Rectal smooth muscle tissue (tissue), 1 donor: ENCODE data around the gene CYP2S1.

Experiments used
- H3K27ac ChIP-seq: one replicate; pipeline ENCODE4 v1.7.0; 2013; ENCODE audit warnings: low read depth, low read length, inconsistent platforms
- H3K27me3 ChIP-seq: one replicate; pipeline ENCODE4 v1.7.0; 2013; ENCODE audit warnings: low read length; ENCODE audit not compliant: control insufficient read depth, insufficient read depth
- H3K36me3 ChIP-seq: one replicate; pipeline ENCODE4 v1.7.0; 2013; ENCODE audit warnings: low read length; ENCODE audit not compliant: control insufficient read depth, insufficient read depth
- H3K4me1 ChIP-seq: one replicate; pipeline ENCODE4 v1.7.0; 2013; ENCODE audit warnings: low read length; ENCODE audit not compliant: control insufficient read depth, insufficient read depth
- H3K4me3 ChIP-seq: one replicate; pipeline ENCODE4 v1.7.0; 2013; ENCODE audit warnings: low read length
- H3K9ac ChIP-seq: one replicate; pipeline ENCODE4 v1.7.0; 2013; ENCODE audit warnings: low read length

Gene CYP2S1

DNA sequence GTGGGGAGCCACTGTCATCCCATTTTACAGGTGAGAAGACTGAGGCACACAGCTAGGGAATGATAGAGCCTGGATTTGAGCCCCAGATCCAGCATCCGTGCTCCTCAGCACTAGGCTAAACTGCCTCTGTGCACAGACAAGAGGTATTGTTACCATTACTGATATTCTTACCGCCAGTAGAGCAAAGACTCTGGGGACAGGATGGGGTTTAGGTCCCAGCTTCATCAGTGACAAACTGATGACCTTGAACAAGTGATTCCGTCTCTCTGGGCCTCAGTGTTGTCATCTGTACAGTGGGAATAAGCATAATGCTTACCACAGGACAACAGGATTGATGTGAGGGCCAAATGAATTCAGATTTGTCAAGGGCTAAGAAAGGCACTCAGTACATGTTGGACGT lies 42.5 kb downstream of the CYP2S1 start:
- Histone ChIP-seq H3K27ac (no peak overlapping the region), H3K9ac (no peak overlapping the region), H3K4me3 (no peak overlapping the region), H3K4me1 (no peaks in the 10 kb centered on the region), H3K36me3 (peaks cover 35% of the 10 kb centered on the region), H3K27me3 (no peaks in the 10 kb centered on the region)

- Histone ChIP-seq H3K27me3 (no peaks in the 10 kb centered on the region), H3K4me1 (no peaks in the 10 kb centered on the region), H3K36me3 (peaks cover 46% of the 10 kb centered on the region), H3K4me3 (no peak overlapping the region), H3K27ac (no peak overlapping the region), H3K9ac (no peak overlapping the region)
Measured at GRCh38 chr19:41238244-41238643, 45.2 kb downstream of the CYP2S1 start.

DNA sequence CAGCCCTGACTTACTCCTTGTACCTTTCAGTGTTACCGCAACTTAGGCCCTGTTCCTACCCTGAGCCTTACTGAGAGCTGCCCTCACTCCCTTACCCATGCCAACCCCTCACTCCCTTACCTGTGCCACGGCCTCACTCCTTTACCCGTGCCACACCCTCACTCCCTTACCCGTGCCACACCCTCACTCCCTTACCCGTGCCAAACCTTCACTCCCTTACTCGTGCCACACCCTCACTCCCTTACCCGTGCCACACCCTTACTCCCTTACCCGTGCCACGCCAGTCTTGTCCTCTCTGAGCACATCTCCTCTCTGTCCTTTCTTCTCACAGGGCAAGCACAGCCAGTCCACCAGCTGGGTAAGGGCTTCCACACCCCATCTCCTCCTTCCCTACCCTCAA lies 46.3 kb downstream of the CYP2S1 start:
- Histone ChIP-seq H3K9ac (no peak overlapping the region), H3K27me3 (no peaks in the 10 kb centered on the region), H3K4me1 (no peaks in the 10 kb centered on the region), H3K27ac (no peak overlapping the region), H3K36me3 (peaks cover 46% of the 10 kb centered on the region), H3K4me3 (no peak overlapping the region)

DNA sequence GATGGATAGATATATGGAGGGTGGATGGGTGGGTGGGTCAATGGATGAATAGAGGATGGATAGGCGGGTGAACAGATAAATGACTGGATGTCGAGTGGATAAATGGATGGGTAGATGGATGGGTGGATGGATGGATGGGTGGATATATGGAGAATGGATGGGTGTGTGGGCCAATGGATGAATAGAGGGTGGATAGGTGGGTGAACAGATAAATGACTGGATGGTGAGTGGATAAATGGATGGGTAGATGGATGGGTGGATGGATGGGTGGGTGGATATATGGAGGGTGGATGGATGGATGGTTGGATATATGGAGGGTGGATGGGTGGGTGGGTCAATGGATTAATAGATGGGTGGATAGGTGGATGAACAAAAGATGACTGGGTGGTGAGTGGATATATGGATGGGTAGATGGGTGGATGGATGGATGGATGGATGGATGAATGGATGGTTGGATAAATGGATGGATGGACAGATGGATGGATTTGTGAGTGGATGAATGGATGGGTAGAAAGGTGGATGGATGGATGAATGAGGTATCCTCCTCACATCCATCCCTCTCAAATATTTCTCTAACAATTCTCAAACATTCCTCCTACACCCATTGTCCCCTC lies 47.0 kb downstream of the CYP2S1 start:
- no peak overlapping the region for H3K9ac ChIP-seq
- no peaks in the 10 kb centered on the region for H3K4me1 ChIP-seq
- H3K27me3 ChIP-seq, result no peaks in the 10 kb centered on the region
- H3K4me3 ChIP-seq, result no peak overlapping the region
- peaks cover 46% of the 10 kb centered on the region for H3K36me3 ChIP-seq
- no peak overlapping the region for H3K27ac ChIP-seq

DNA sequence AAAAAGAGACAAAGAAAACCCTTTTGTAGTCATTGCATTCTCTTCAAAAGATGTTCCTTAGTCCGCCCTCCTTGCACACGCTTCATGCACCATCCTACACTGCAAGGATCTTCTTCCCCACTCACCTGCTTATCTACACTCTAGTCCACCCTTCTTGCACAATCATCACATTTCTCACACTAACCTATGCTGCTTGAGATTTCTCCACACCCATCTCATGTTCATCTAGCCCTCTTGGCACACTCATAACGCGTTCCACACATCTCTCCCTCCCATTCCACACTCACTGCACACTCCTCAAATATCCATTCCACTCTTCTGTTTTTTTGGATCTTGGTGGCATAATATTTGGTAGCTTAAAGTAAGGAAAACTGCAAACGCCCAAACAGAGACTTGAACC lies 48.8 kb downstream of the CYP2S1 start:
- Histone ChIP-seq H3K27ac (no peak overlapping the region), H3K4me3 (no peak overlapping the region), H3K36me3 (peaks cover 44% of the 10 kb centered on the region), H3K4me1 (no peaks in the 10 kb centered on the region), H3K9ac (no peak overlapping the region), H3K27me3 (no peaks in the 10 kb centered on the region)

DNA sequence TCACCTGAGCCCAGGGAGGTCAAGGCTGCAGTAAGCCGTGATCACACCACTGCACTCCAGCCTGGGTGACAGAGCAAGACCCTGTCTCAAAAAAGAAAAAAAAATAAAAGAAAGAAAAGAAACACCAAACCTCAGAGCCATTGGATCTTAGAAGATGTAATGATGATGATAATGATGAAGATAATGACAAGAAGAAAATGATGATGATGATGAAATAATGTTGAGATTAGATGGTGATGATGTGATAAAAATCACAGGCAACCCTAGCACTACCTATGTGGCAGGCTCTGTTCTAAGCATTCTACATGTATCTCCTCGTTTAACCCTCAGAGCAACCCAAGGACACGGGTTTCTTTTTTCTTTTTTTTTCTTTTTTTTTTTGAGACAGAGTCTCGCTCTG lies 51.1 kb downstream of the CYP2S1 start:
- H3K4me1 ChIP-seq, result no peaks in the 10 kb centered on the region
- H3K27ac ChIP-seq, result no peak overlapping the region
- H3K4me3 ChIP-seq, result no peak overlapping the region
- H3K9ac ChIP-seq, result no peak overlapping the region
- H3K27me3 ChIP-seq, result no peaks in the 10 kb centered on the region
- H3K36me3 ChIP-seq, result peaks cover 31% of the 10 kb centered on the region

DNA sequence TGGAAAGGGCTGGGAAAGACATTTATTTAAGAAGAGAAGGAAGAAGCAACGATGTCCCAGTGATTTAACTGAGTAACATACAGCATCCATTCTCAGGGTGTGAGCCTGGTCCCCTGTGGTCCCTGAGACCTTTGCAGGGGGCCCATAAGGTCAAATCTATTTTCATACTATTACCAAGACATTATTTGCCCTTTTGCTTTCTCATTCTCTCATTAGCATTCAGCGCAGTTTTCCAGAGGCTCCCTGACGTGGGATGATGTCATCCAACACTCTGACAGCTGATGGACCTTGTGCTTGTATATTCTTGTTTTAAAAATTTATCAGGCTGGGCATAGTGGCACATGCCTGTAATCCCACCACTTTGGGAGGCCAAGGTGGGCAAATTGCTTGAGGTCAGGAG lies 52.8 kb downstream of the CYP2S1 start:
- Histone ChIP-seq H3K4me3 (no peak overlapping the region), H3K27ac (no peak overlapping the region), H3K36me3 (peaks cover 24% of the 10 kb centered on the region), H3K27me3 (no peaks in the 10 kb centered on the region), H3K4me1 (no peaks in the 10 kb centered on the region), H3K9ac (no peak overlapping the region)

DNA sequence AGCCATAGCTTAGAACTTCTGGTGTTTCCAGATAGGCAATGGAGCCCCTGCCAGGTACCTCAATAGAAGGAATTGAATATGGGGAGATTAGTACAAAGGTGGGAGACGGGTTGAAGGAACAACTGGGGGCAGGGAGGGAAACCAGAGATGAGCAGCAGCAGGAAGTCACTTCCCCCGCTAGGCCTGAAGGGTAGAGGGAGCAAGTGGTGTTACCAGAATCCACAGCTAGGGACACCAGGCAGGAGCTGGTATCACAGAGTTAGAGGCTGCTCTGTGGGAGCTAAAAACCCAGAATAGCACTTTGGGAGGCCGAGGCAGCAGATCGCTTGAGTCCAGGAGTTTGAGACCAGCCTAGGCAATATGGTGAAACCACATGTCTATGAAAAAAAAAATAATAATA lies 55.9 kb downstream of the CYP2S1 start:
- H3K4me3 ChIP-seq, result no peak overlapping the region
- H3K9ac ChIP-seq, result no peak overlapping the region
- no peak overlapping the region for H3K27ac ChIP-seq
- H3K27me3 ChIP-seq, result no peaks in the 10 kb centered on the region
- peaks cover 25% of the 10 kb centered on the region for H3K36me3 ChIP-seq
- H3K4me1 ChIP-seq, result no peaks in the 10 kb centered on the region

DNA sequence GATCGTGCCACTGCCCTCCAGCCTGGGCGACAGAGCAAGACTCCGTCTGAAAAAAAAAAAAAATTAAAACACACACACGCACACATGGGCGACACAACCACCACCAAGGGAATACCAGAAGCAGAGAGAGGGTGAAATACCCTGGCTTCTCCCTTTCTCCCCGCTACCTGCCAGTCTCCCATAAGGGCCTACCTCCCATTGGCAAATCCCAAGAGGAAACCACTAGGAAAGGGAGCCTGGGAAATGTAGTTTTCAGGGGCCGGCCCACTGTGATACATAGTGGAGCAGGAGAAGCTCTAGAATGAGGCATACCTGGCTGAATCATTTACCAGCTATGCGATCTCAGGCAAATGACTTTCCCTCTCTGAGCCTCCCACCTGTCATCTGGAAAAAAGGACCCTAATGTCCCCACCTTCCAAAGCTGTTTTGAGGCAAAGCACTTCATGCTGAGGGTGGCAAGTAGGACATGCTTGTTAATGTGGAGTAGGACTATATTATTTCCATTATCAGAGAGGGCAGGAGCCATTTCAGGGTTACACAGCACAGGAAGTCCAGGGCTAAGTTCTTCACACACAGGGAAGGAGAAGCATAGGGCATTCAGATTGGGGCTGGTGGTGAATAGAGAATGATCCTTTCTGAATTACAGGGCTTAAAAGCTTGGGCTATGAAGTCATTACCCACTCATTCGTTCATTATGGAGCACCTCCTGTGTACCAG lies 56.8 kb downstream of the CYP2S1 start:
- Histone ChIP-seq H3K4me1 (no peaks in the 10 kb centered on the region), H3K4me3 (no peak overlapping the region), H3K27ac (no peak overlapping the region), H3K36me3 (peaks cover 27% of the 10 kb centered on the region), H3K9ac (no peak overlapping the region), H3K27me3 (no peaks in the 10 kb centered on the region)

- no peaks in the 10 kb centered on the region for H3K27me3 ChIP-seq
- H3K36me3 ChIP-seq, result peaks cover 39% of the 10 kb centered on the region
- H3K27ac ChIP-seq, result no peak overlapping the region
- no peak overlapping the region for H3K9ac ChIP-seq
- H3K4me3 ChIP-seq, result no peak overlapping the region
- H3K4me1 ChIP-seq, result no peaks in the 10 kb centered on the region
Measured at GRCh38 chr19:41253660-41254059, 60.6 kb downstream of the CYP2S1 start.

DNA sequence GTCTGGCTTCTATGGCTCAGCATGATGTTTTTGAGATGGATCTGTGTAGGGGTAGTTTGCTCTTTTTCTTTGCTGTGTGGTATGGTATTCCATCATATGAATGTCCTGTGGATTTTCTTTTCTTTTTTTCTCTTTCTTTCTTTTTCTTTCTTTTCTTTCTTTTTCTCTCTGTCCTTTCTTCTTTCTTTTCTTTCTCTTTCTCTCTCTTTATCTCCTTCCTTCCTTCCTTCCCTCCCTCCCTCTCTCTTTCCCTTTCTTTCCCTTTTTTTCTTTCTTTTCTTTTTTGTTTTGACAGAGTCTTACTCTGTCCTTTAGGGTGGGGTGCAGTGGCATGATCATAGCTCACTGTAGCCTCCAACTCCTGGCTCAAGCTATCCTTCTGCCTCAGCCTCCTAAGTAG lies 62.2 kb downstream of the CYP2S1 start:
- Histone ChIP-seq H3K4me3 (no peak overlapping the region), H3K36me3 (peaks cover 34% of the 10 kb centered on the region), H3K27me3 (no peaks in the 10 kb centered on the region), H3K9ac (no peak overlapping the region), H3K4me1 (no peaks in the 10 kb centered on the region), H3K27ac (no peak overlapping the region)
